Measurements from ENCODE around the gene MTCL1.

Gene MTCL1

GRCh38 chr18:8705238-8705960 is at the start of gene MTCL1:
TSS of gene MTCL1 (plus strand) at chr18:8705556. CDS start at chr18:8705661, 105 bp downstream.
- no peak for DNase-seq (ENCODE audit: low spot score)

- no peak for DNase-seq (ENCODE audit: low spot score)
These were observed 49.1 kb upstream of the MTCL1 start for GRCh38 chr18:8656232-8656631.

- DNase-seq (ENCODE audit: low spot score) = no peak
These were observed 48.1 kb upstream of the MTCL1 start for GRCh38 chr18:8657050-8657820.

- no peak for DNase-seq (ENCODE audit: low spot score)
These were observed 47.4 kb upstream of the MTCL1 start for GRCh38 chr18:8657873-8658470.

GRCh38 chr18:8658858-8659485 is 46.4 kb upstream of the MTCL1 start:
- DNase-seq (ENCODE audit: low spot score) = no peak

GRCh38 chr18:8659609-8660242 is 45.6 kb upstream of the MTCL1 start:
- no peak for DNase-seq (ENCODE audit: low spot score)

- no peak for DNase-seq (ENCODE audit: low spot score)
These were observed 45.0 kb upstream of the MTCL1 start for GRCh38 chr18:8660316-8660715.

- DNase-seq (ENCODE audit: low spot score) = no peak
These were observed 43.4 kb upstream of the MTCL1 start for GRCh38 chr18:8661754-8662559.

GRCh38 chr18:8662560-8663255 is 42.6 kb upstream of the MTCL1 start:
- no peak for DNase-seq (ENCODE audit: low spot score)

- DNase-seq (ENCODE audit: low spot score) = no peak
These were observed 37.5 kb upstream of the MTCL1 start for GRCh38 chr18:8667846-8668245.

- no peak for DNase-seq (ENCODE audit: low spot score)
These were observed 37.0 kb upstream of the MTCL1 start for GRCh38 chr18:8668381-8668780.

- DNase-seq (ENCODE audit: low spot score) = no peak
These were observed 35.8 kb upstream of the MTCL1 start for GRCh38 chr18:8669571-8669970.

- DNase-seq (ENCODE audit: low spot score) = no peak
These were observed 31.8 kb upstream of the MTCL1 start for GRCh38 chr18:8673256-8674209.

- no peak for DNase-seq (ENCODE audit: low spot score)
These were observed 30.3 kb upstream of the MTCL1 start for GRCh38 chr18:8675057-8675456.

GRCh38 chr18:8681196-8681595 is 24.2 kb upstream of the MTCL1 start:
- no peak for DNase-seq (ENCODE audit: low spot score)

GRCh38 chr18:8684577-8684976 is 20.8 kb upstream of the MTCL1 start:
- no peak for DNase-seq (ENCODE audit: low spot score)

GRCh38 chr18:8685141-8685913 is 20.0 kb upstream of the MTCL1 start:
- peak; percentile 78 for DNase-seq (ENCODE audit: low spot score)

GRCh38 chr18:8685914-8686216 is 19.5 kb upstream of the MTCL1 start:
- DNase-seq (ENCODE audit: low spot score) = no peak

- DNase-seq (ENCODE audit: low spot score) = no peak
These were observed 18.7 kb upstream of the MTCL1 start for GRCh38 chr18:8686611-8687010.
